Neural cell (in vitro differentiated cells): Measurements from ENCODE around the gene MPHOSPH9. TPM values are rescaled to one million over a fixed set of nuclear protein-coding genes. Genes with fewer than 3 reads are reported as not detected.

ENCODE experiments used
- H2AFZ ChIP-seq: fragments of 200-600, 300-800 bp; sonication (generic), shearing (Covaris generic); 2 replicates; pipeline ENCODE4 v1.6.0; 2014; ENCODE audit warnings: low read depth, mild to moderate bottlenecking, antibody characterized with exemption, low read length, moderate library complexity
- H3F3A ChIP-seq: fragments of 200-600 bp; shearing (Covaris generic); 2 replicates; pipeline ENCODE4 v1.6.1; 2016; ENCODE audit warnings: mild to moderate bottlenecking, moderate library complexity, mixed read lengths, antibody characterized with exemption, low read length; ENCODE audit not compliant: insufficient read depth, poor library complexity, severe bottlenecking
- H3K27ac ChIP-seq: fragments of 200-600, 300-800 bp; sonication (generic), shearing (Covaris generic); 2 replicates; pipeline ENCODE4 v1.5.1; 2014; ENCODE audit warnings: mild to moderate bottlenecking, low read length, moderate library complexity
- H3K27me3 ChIP-seq: fragments of 300-800, 200-600 bp; sonication (generic), shearing (Covaris generic); 2 replicates; pipeline ENCODE4 v1.6.0; 2014; ENCODE audit warnings: mild to moderate bottlenecking, low read depth, low read length, moderate library complexity; ENCODE audit not compliant: insufficient read depth
- H3K36me3 ChIP-seq: fragments of 300-800, 200-600 bp; sonication (generic), shearing (Covaris generic); 2 replicates; pipeline ENCODE4 v1.5.1; 2014; ENCODE audit warnings: mild to moderate bottlenecking, antibody characterized with exemption, low read length, moderate library complexity; ENCODE audit not compliant: insufficient read depth
- H3K4me2 ChIP-seq: fragments of 300-800, 200-600 bp; sonication (generic), shearing (Covaris generic); 2 replicates; pipeline ENCODE4 v1.6.0; 2014; ENCODE audit warnings: mild to moderate bottlenecking, low read length
- H3K4me3 ChIP-seq: fragments of 300-800, 200-600 bp; sonication (generic), shearing (Covaris generic); 2 replicates; pipeline ENCODE4 v1.5.1; 2014; ENCODE audit warnings: mild to moderate bottlenecking, low read length, moderate library complexity
- H3K79me2 ChIP-seq: fragments of 200-600 bp; shearing (Covaris generic); replicated peaks from 2 replicates; pipeline ENCODE4 v1.6.0; 2014; ENCODE audit warnings: mild to moderate bottlenecking, low read length, moderate library complexity; ENCODE audit not compliant: insufficient read depth
- H3K9ac ChIP-seq: fragments of 300-800, 200-600 bp; sonication (generic), shearing (Covaris generic); 2 replicates; pipeline ENCODE4 v1.6.1; 2016; ENCODE audit warnings: mild to moderate bottlenecking, low read length, mixed read lengths
- H3K9me2 ChIP-seq: fragments of 200-600 bp; shearing (Covaris generic); 2 replicates; pipeline ENCODE4 v1.6.1; 2016; ENCODE audit warnings: mild to moderate bottlenecking, low read length, mixed read lengths; ENCODE audit not compliant: insufficient read depth
- H3K9me3 ChIP-seq: fragments of 200-600, 300-800 bp; sonication (generic), shearing (Covaris generic); 2 replicates; pipeline ENCODE4 v1.6.1; 2016; ENCODE audit warnings: mild to moderate bottlenecking, mixed run types, low read length, moderate library complexity, mixed read lengths
- H4K20me1 ChIP-seq: fragments of 200-600 bp; shearing (Covaris generic); 2 replicates; pipeline ENCODE4 v1.6.1; 2016; ENCODE audit warnings: mild to moderate bottlenecking, mixed run types; ENCODE audit not compliant: insufficient read depth
- EP300 ChIP-seq: fragments of 450-650 bp; conservative IDR thresholded peaks from 2 replicates; pipeline ENCODE4 v1.6.1; 2014; ENCODE audit warnings: antibody characterized with exemption, mild to moderate bottlenecking, moderate library complexity; ENCODE audit not compliant: poor library complexity, severe bottlenecking
- EZH2 ChIP-seq: fragments of 200-600, 300-800 bp; shearing (Covaris generic), sonication (generic); IDR thresholded peaks from 2 replicates; pipeline ENCODE4 v1.6.1; 2014; ENCODE audit warnings: antibody characterized with exemption, low read length, borderline replicate concordance, mild to moderate bottlenecking; ENCODE audit not compliant: insufficient read depth, poor library complexity, severe bottlenecking
- MXI1 ChIP-seq: fragments of 450-650 bp; conservative IDR thresholded peaks from 2 replicates; pipeline ENCODE4 v1.6.1; 2014; ENCODE audit warnings: antibody characterized with exemption, mild to moderate bottlenecking; ENCODE audit not compliant: poor library complexity, severe bottlenecking
- POLR2AphosphoS5 ChIP-seq: IDR thresholded peaks from 2 replicates; pipeline ENCODE4 v1.6.1; 2012
- RAD21 ChIP-seq: fragments of 450-650 bp; conservative IDR thresholded peaks from 2 replicates; pipeline ENCODE4 v1.6.1; 2014; ENCODE audit warnings: antibody characterized with exemption, mild to moderate bottlenecking, moderate library complexity
- SMC3 ChIP-seq: fragments of 450-650 bp; conservative IDR thresholded peaks from 2 replicates; pipeline ENCODE4 v1.6.1; 2014; ENCODE audit warnings: antibody characterized with exemption, mild to moderate bottlenecking, moderate library complexity; ENCODE audit not compliant: poor library complexity
- TAF1 ChIP-seq: IDR thresholded peaks from 2 replicates; pipeline ENCODE4 v1.6.1; 2012; ENCODE audit warnings: low read depth
- polyA plus RNA-seq: library from polyadenylated mRNA; depleted of rRNA; stranded (reverse); fragments of >200 nt; gene quantifications from 2 replicates; pipeline ENCODE4 v1.2.3, GENCODE V29; 2014
- TF ChIP-seq, protein P1 (sequence below): fragments of 450-650 bp; IDR thresholded peaks from 2 replicates; pipeline ENCODE4 v1.5.1; 2014; ENCODE audit warnings: antibody characterized with exemption, mild to moderate bottlenecking, moderate library complexity; ENCODE audit not compliant: poor library complexity, severe bottlenecking
- TF ChIP-seq, protein P2 (sequence below): IDR thresholded peaks from 2 replicates; pipeline ENCODE4 v1.6.1; 2012; ENCODE audit warnings: borderline replicate concordance

MPHOSPH9 gene
- polyA plus RNA-seq, 1 donor from 2014 or later, result 59.1 TPM

- Histone ChIP-seq H3K9me3 (no peaks in the 10 kb centered on the region), H3K79me2 (no peaks in the 10 kb centered on the region), H3K27me3 (no peaks in the 10 kb centered on the region), H4K20me1 (no peaks in the 10 kb centered on the region), H3K4me2 (no peak overlapping the region), H2AFZ (no peak overlapping the region), H3K36me3 (no peaks in the 10 kb centered on the region), H3K9me2 (no peaks in the 10 kb centered on the region), H3K27ac (no peak overlapping the region), H3K4me3 (no peak overlapping the region), H3F3A (no peaks in the 10 kb centered on the region), H3K9ac (no peak overlapping the region)
- TF ChIP-seq TAF1 (no peak), MXI1 (no peak), POLR2AphosphoS5 (no peak)
- TF ChIP-seq, protein P1, sequence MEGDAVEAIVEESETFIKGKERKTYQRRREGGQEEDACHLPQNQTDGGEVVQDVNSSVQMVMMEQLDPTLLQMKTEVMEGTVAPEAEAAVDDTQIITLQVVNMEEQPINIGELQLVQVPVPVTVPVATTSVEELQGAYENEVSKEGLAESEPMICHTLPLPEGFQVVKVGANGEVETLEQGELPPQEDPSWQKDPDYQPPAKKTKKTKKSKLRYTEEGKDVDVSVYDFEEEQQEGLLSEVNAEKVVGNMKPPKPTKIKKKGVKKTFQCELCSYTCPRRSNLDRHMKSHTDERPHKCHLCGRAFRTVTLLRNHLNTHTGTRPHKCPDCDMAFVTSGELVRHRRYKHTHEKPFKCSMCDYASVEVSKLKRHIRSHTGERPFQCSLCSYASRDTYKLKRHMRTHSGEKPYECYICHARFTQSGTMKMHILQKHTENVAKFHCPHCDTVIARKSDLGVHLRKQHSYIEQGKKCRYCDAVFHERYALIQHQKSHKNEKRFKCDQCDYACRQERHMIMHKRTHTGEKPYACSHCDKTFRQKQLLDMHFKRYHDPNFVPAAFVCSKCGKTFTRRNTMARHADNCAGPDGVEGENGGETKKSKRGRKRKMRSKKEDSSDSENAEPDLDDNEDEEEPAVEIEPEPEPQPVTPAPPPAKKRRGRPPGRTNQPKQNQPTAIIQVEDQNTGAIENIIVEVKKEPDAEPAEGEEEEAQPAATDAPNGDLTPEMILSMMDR, result no peak
- TF ChIP-seq, protein P2, sequence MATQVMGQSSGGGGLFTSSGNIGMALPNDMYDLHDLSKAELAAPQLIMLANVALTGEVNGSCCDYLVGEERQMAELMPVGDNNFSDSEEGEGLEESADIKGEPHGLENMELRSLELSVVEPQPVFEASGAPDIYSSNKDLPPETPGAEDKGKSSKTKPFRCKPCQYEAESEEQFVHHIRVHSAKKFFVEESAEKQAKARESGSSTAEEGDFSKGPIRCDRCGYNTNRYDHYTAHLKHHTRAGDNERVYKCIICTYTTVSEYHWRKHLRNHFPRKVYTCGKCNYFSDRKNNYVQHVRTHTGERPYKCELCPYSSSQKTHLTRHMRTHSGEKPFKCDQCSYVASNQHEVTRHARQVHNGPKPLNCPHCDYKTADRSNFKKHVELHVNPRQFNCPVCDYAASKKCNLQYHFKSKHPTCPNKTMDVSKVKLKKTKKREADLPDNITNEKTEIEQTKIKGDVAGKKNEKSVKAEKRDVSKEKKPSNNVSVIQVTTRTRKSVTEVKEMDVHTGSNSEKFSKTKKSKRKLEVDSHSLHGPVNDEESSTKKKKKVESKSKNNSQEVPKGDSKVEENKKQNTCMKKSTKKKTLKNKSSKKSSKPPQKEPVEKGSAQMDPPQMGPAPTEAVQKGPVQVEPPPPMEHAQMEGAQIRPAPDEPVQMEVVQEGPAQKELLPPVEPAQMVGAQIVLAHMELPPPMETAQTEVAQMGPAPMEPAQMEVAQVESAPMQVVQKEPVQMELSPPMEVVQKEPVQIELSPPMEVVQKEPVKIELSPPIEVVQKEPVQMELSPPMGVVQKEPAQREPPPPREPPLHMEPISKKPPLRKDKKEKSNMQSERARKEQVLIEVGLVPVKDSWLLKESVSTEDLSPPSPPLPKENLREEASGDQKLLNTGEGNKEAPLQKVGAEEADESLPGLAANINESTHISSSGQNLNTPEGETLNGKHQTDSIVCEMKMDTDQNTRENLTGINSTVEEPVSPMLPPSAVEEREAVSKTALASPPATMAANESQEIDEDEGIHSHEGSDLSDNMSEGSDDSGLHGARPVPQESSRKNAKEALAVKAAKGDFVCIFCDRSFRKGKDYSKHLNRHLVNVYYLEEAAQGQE, result no peak
Observed at GRCh38 chr12:123115409-123116121, 117.4 kb downstream of the MPHOSPH9 start.

GRCh38 chr12:123114304-123115083 lies 118.4 kb downstream of the MPHOSPH9 start:
- Histone ChIP-seq H3K9me2 (no peaks in the 10 kb centered on the region), H3K4me2 (no peak overlapping the region), H2AFZ (no peak overlapping the region), H3K79me2 (no peaks in the 10 kb centered on the region), H3F3A (no peaks in the 10 kb centered on the region), H3K9me3 (no peaks in the 10 kb centered on the region), H3K36me3 (no peaks in the 10 kb centered on the region), H3K9ac (no peak overlapping the region), H3K27me3 (no peaks in the 10 kb centered on the region), H3K4me3 (no peak overlapping the region), H4K20me1 (no peaks in the 10 kb centered on the region), H3K27ac (no peak overlapping the region)
- TF ChIP-seq RAD21 (no peak), SMC3 (no peak), EP300 (no peak), EZH2 (no peak), MXI1 (no peak), POLR2AphosphoS5 (no peak), TAF1 (no peak)
- TF ChIP-seq, protein P2, result no peak
- TF ChIP-seq, protein P1, result no peak
